IMR-90 (cell line): ENCODE measurements around the gene CASS4.

Experiments used
- FOS ChIP-seq: fragments of 150-350 bp; IDR thresholded peaks from 2 replicates; pipeline ENCODE4 v1.6.1; 2016; ENCODE audit warnings: low read depth, low read length
- POLR2A ChIP-seq: IDR thresholded peaks from 2 replicates; pipeline ENCODE4 v1.6.1; 2012; ENCODE audit warnings: mild to moderate bottlenecking, low read depth, low read length
- RAD21 ChIP-seq: IDR thresholded peaks from 2 replicates; pipeline ENCODE4 v1.6.1; 2012; ENCODE audit warnings: low read length, improper control_type of control experiment
- RCOR1 ChIP-seq: IDR thresholded peaks from 2 replicates; pipeline ENCODE4 v1.6.1; 2012; ENCODE audit warnings: mild to moderate bottlenecking, low read length, improper control_type of control experiment; ENCODE audit not compliant: insufficient replicate concordance
- SMC3 ChIP-seq: fragments of 150-350 bp; IDR thresholded peaks from 2 replicates; pipeline ENCODE4 v1.6.1; 2016; ENCODE audit warnings: low read depth, mild to moderate bottlenecking, antibody characterized with exemption, low read length, moderate library complexity
- USF2 ChIP-seq: fragments of 150-350 bp; IDR thresholded peaks from 2 replicates; pipeline ENCODE4 v1.6.1; 2017; ENCODE audit warnings: mild to moderate bottlenecking, antibody characterized with exemption, low read length, low read depth
- TF ChIP-seq, protein P1 (sequence below): conservative IDR thresholded peaks from 2 replicates; pipeline ENCODE4 v1.5.1; 2012; ENCODE audit warnings: mild to moderate bottlenecking, low read depth, low read length, improper control_type of control experiment
- TF ChIP-seq, protein P2 (sequence below): fragments of 150-350 bp; IDR thresholded peaks from 2 replicates; pipeline ENCODE4 v1.6.1; 2016; ENCODE audit warnings: low read depth, mild to moderate bottlenecking, low read length, moderate library complexity, borderline replicate concordance

- TF ChIP-seq, protein P1, sequence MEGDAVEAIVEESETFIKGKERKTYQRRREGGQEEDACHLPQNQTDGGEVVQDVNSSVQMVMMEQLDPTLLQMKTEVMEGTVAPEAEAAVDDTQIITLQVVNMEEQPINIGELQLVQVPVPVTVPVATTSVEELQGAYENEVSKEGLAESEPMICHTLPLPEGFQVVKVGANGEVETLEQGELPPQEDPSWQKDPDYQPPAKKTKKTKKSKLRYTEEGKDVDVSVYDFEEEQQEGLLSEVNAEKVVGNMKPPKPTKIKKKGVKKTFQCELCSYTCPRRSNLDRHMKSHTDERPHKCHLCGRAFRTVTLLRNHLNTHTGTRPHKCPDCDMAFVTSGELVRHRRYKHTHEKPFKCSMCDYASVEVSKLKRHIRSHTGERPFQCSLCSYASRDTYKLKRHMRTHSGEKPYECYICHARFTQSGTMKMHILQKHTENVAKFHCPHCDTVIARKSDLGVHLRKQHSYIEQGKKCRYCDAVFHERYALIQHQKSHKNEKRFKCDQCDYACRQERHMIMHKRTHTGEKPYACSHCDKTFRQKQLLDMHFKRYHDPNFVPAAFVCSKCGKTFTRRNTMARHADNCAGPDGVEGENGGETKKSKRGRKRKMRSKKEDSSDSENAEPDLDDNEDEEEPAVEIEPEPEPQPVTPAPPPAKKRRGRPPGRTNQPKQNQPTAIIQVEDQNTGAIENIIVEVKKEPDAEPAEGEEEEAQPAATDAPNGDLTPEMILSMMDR, result no peak
- TF ChIP-seq SMC3 (no peak), FOS (no peak), RAD21 (no peak), POLR2A (no peak), RCOR1 (no peak), USF2 (no peak)
- TF ChIP-seq, protein P2, sequence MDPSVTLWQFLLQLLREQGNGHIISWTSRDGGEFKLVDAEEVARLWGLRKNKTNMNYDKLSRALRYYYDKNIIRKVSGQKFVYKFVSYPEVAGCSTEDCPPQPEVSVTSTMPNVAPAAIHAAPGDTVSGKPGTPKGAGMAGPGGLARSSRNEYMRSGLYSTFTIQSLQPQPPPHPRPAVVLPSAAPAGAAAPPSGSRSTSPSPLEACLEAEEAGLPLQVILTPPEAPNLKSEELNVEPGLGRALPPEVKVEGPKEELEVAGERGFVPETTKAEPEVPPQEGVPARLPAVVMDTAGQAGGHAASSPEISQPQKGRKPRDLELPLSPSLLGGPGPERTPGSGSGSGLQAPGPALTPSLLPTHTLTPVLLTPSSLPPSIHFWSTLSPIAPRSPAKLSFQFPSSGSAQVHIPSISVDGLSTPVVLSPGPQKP, result no peak
Observed at GRCh38 chr20:56503916-56504315, 91.9 kb downstream of the CASS4 start.
